SU-DHL-6 (cell line): ENCODE data around the gene JAML.

Experiments
- H2AFZ ChIP-seq: fragments of 200-600 bp; sonication (generic); 2 replicates; pipeline ENCODE4 v1.6.1; 2014; ENCODE audit warnings: low read depth, mild to moderate bottlenecking, moderate library complexity, mixed read lengths, antibody characterized with exemption, low read length; ENCODE audit not compliant: severe bottlenecking
- H3F3A ChIP-seq: fragments of 200-600 bp; shearing (Covaris generic); 2 replicates; pipeline ENCODE4 v1.6.0; 2016; ENCODE audit warnings: antibody characterized with exemption, mild to moderate bottlenecking; ENCODE audit not compliant: insufficient read depth
- H3K27ac ChIP-seq: fragments of 200-600 bp; sonication (generic); 2 replicates; pipeline ENCODE4 v1.5.1; 2016; ENCODE audit warnings: low read depth, mild to moderate bottlenecking, low read length, moderate library complexity, mixed read lengths
- H3K27me3 ChIP-seq: fragments of 200-600 bp; sonication (generic), shearing (Covaris generic); 2 replicates; pipeline ENCODE4 v1.6.0; 2014; ENCODE audit warnings: mild to moderate bottlenecking, low read length
- H3K36me3 ChIP-seq: fragments of 200-600 bp; sonication (generic); 2 replicates; pipeline ENCODE4 v1.6.1; 2014; ENCODE audit warnings: mild to moderate bottlenecking, low read length, mixed read lengths
- H3K4me2 ChIP-seq: fragments of 300-600, 200-600 bp; shearing (Covaris generic), sonication (generic); 2 replicates; pipeline ENCODE4 v1.6.0; 2014; ENCODE audit warnings: low read length, low read depth, mild to moderate bottlenecking; ENCODE audit not compliant: poor library complexity, severe bottlenecking
- H3K4me3 ChIP-seq: fragments of 200-600 bp; sonication (generic); 2 replicates; pipeline ENCODE4 v1.5.1; 2014; ENCODE audit warnings: antibody characterized with exemption, low read length, mild to moderate bottlenecking, mixed read lengths; ENCODE audit not compliant: insufficient read depth, poor library complexity, severe bottlenecking
- H3K79me2 ChIP-seq: fragments of 200-600 bp; sonication (generic); 2 replicates; pipeline ENCODE4 v1.6.1; 2014; ENCODE audit warnings: mild to moderate bottlenecking, low read length, moderate library complexity; ENCODE audit not compliant: insufficient read depth
- H3K9ac ChIP-seq: fragments of 200-600 bp; sonication (generic); 2 replicates; pipeline ENCODE4 v1.7.0; 2014; ENCODE audit warnings: mild to moderate bottlenecking, low read length
- H3K9me2 ChIP-seq: fragments of 200-600 bp; sonication (generic); replicated peaks from 2 replicates; pipeline ENCODE4 v1.6.1; 2014; ENCODE audit warnings: low read length; ENCODE audit not compliant: insufficient read depth
- H3K9me3 ChIP-seq: fragments of 200-600 bp; sonication (generic); 2 replicates; pipeline ENCODE4 v1.6.1; 2014; ENCODE audit warnings: low read length, mixed read lengths; ENCODE audit not compliant: insufficient read depth
- H4K20me1 ChIP-seq: fragments of 200-600 bp; sonication (generic); 2 replicates; pipeline ENCODE4 v1.6.1; 2014; ENCODE audit warnings: low read depth, mild to moderate bottlenecking, antibody characterized with exemption, low read length, moderate library complexity, mixed read lengths
- EZH2phosphoT487 ChIP-seq: fragments of 200-600 bp; sonication (generic), shearing (Covaris generic); conservative IDR thresholded peaks from 2 replicates; pipeline ENCODE4 v1.6.1; 2018; ENCODE audit warnings: mild to moderate bottlenecking, antibody characterized with exemption, low read length, moderate library complexity, mixed read lengths
- TF ChIP-seq, protein P1 (sequence below): fragments of 200-600 bp; sonication (generic); IDR thresholded peaks from one replicate; pipeline ENCODE4 v1.5.1; 2017; ENCODE audit warnings: antibody characterized with exemption, mild to moderate bottlenecking, low read length, moderate library complexity; ENCODE audit not compliant: insufficient read depth, poor library complexity, severe bottlenecking

JAML gene, protein sequence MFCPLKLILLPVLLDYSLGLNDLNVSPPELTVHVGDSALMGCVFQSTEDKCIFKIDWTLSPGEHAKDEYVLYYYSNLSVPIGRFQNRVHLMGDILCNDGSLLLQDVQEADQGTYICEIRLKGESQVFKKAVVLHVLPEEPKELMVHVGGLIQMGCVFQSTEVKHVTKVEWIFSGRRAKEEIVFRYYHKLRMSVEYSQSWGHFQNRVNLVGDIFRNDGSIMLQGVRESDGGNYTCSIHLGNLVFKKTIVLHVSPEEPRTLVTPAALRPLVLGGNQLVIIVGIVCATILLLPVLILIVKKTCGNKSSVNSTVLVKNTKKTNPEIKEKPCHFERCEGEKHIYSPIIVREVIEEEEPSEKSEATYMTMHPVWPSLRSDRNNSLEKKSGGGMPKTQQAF

DNA sequence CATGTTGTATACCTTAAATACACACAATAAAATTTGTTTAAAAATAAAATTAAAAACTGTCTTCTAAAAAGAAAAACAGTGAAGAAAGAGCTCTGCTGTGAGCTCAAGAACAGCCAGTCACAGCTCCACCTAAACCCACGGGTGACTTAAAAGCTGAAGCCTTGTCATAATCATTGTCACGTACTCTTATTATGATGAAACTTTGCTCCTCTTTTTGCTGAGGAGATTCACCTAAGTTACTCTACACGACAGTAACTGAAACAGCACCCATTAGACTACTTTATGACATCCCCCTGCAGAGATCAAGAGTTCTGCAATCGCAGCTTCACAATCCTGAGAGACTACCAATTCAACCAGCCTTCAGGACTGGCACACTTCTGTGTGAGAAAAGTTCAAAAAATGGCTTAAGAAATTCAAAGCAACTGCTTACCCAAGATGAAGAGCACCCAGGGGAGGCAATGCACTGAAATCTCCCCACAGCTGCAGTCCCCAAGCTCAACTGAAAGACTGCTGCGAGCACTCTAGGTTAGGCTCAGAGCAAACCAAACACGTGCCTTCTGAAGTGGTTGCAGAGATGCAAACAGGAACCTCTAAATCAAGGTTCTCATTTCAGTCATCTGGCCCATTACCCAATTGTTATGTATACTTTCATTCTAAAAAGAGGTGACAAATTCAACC is at the start of gene JAML:
Gene JAML, minus strand, starts transcription at position 501 of the 678 bp plus-strand sequence. CDS start 10,145 bp downstream, outside the sequence.
- Histone ChIP-seq H3F3A (peaks cover 31% of the 10 kb centered on the region), H3K4me3 (peak within 1 kb of the TSS; percentile 44), H4K20me1 (no peaks in the 10 kb centered on the region), H3K9me2 (no peaks in the 10 kb centered on the region), H3K27me3 (no peaks in the 10 kb centered on the region), H3K4me2 (peak within 1 kb of the TSS; percentile 65), H3K9me3 (no peaks in the 10 kb centered on the region), H3K9ac (peak within 1 kb of the TSS; percentile 52), H2AFZ (peak within 1 kb of the TSS; percentile 7), H3K79me2 (no peaks in the 10 kb centered on the region), H3K27ac (peak within 1 kb of the TSS; percentile 85), H3K36me3 (no peaks in the 10 kb centered on the region)
- TF ChIP-seq, protein P1, sequence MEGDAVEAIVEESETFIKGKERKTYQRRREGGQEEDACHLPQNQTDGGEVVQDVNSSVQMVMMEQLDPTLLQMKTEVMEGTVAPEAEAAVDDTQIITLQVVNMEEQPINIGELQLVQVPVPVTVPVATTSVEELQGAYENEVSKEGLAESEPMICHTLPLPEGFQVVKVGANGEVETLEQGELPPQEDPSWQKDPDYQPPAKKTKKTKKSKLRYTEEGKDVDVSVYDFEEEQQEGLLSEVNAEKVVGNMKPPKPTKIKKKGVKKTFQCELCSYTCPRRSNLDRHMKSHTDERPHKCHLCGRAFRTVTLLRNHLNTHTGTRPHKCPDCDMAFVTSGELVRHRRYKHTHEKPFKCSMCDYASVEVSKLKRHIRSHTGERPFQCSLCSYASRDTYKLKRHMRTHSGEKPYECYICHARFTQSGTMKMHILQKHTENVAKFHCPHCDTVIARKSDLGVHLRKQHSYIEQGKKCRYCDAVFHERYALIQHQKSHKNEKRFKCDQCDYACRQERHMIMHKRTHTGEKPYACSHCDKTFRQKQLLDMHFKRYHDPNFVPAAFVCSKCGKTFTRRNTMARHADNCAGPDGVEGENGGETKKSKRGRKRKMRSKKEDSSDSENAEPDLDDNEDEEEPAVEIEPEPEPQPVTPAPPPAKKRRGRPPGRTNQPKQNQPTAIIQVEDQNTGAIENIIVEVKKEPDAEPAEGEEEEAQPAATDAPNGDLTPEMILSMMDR, result no peak
- no peak for TF ChIP-seq EZH2phosphoT487

DNA sequence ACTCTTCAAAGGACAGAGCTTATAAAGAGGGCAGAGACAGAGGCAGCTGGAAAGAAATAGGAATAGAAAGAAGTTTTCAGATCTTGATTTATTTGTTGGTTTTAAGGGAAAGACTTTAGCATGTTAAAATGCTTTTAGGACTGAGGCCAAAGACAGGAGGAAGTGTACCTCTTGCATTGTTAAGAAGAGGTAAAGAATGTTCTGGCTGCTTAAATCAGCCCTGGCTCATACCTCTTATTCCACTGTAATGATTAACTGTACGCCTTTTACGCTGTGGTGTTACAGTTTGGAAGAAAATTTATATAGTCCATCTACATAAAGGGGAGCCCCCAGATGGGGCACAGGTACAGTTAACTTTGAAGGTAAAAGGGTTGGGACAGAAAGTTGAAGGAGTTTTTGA is 49.4 kb upstream of the JAML start:
- Histone ChIP-seq H3K9ac (no peak overlapping the region), H3K9me3 (no peaks in the 10 kb centered on the region), H3K4me2 (no peak overlapping the region), H3K79me2 (no peaks in the 10 kb centered on the region), H3K9me2 (no peaks in the 10 kb centered on the region), H2AFZ (no peak overlapping the region), H4K20me1 (no peaks in the 10 kb centered on the region), H3K27ac (no peak overlapping the region), H3K27me3 (no peaks in the 10 kb centered on the region), H3F3A (no peaks in the 10 kb centered on the region), H3K4me3 (no peak overlapping the region), H3K36me3 (no peaks in the 10 kb centered on the region)
- no peak for TF ChIP-seq EZH2phosphoT487
- TF ChIP-seq, protein P1, result no peak

DNA sequence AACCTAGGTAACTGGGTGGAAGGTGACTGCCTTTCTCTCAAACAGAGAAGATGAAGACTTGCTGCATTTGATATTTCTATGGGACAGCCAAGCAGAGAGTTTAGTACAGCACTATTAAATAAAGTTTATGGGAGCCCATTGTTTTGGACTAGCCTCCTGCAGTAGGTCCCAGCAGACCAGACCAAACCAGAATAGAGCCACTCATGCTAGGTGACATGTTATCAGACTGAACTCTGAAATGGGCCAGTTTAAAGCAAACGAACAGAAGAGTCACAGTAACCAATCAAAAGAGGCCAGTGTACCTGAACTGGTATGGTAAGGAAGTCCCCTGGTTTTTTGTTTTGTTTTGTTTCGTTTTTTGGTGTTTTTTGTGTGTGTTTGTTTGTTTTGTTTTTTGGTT is 47.2 kb upstream of the JAML start:
- H3K27me3 ChIP-seq, result no peaks in the 10 kb centered on the region
- H3K9ac ChIP-seq, result no peak overlapping the region
- no peak for TF ChIP-seq EZH2phosphoT487
- TF ChIP-seq, protein P1, result no peak
- H3K79me2 ChIP-seq, result no peaks in the 10 kb centered on the region
- H3F3A ChIP-seq, result no peaks in the 10 kb centered on the region
- H4K20me1 ChIP-seq, result no peaks in the 10 kb centered on the region
- no peak overlapping the region for H3K4me2 ChIP-seq
- no peak overlapping the region for H2AFZ ChIP-seq
- H3K36me3 ChIP-seq, result no peaks in the 10 kb centered on the region
- no peak overlapping the region for H3K4me3 ChIP-seq
- no peaks in the 10 kb centered on the region for H3K9me3 ChIP-seq
- H3K9me2 ChIP-seq, result no peaks in the 10 kb centered on the region
- no peak overlapping the region for H3K27ac ChIP-seq
